PC-3 (cell line): ENCODE data around the gene NRSN2. TPM values are rescaled to one million over a fixed set of nuclear protein-coding genes. Genes with fewer than 3 reads are reported as not detected.
"Not testable (repeated sequence)": the region's sequence is repeated elsewhere in the genome, so short reads cannot be mapped to it uniquely, and the experiment has no call there.

ENCODE experiments used
- ATAC-seq: fragments of 200-7000 bp; cut with Tn5 transposase; 2 replicates; pipeline ENCODE4 v1.9.1; 2020; ENCODE audit warnings: mild to moderate bottlenecking, moderate library complexity
- BruUV-seq: library from RNA; stranded (reverse); fragments of 400-500 nt; replicated peaks from 2 replicates; lab custom pipeline; 2021; lab: Mats Ljungman, UMichigan
- CTCF ChIA-PET: fragments of 300-600 bp; sonication (Branson Sonifier 250); formaldehyde crosslinking; loops from one replicate; lab custom pipeline; 2022; ENCODE audit warnings: antibody characterized with exemption; lab: Charles Lee
- POLR2A ChIA-PET: fragments of 300-600 bp; sonication (Branson Sonifier 250); formaldehyde crosslinking; loops from one replicate; lab custom pipeline; 2022; ENCODE audit warnings: antibody characterized with exemption; ENCODE audit not compliant: unreplicated experiment; lab: Charles Lee
- DNase-seq: peaks from one replicate; pipeline ENCODE4 v3.0.0-alpha.2; 2015
- H2AFZ ChIP-seq: fragments of 300-600 bp; sonication (generic); 2 replicates; pipeline ENCODE4 v1.6.0; 2016; ENCODE audit warnings: antibody characterized with exemption, low read length
- H3F3A ChIP-seq: fragments of 300-600 bp; sonication (generic); one replicate; pipeline ENCODE4 v1.6.0; 2017; ENCODE audit warnings: antibody characterized with exemption, low read length, control low read depth, mild to moderate bottlenecking; ENCODE audit not compliant: unreplicated experiment
- H3K27ac ChIP-seq: fragments of 300-600 bp; sonication (generic); 2 replicates; pipeline ENCODE4 v1.5.1; 2016; ENCODE audit warnings: mild to moderate bottlenecking, low read length
- H3K27me3 ChIP-seq: fragments of 300-600 bp; sonication (generic); 2 replicates; pipeline ENCODE4 v1.6.1; 2016; ENCODE audit warnings: low read length, mixed read lengths
- H3K36me3 ChIP-seq: fragments of 300-600 bp; sonication (generic); 2 replicates; pipeline ENCODE4 v1.6.1; 2016; ENCODE audit warnings: low read depth, mixed run types, low read length, mixed read lengths
- H3K4me1 ChIP-seq: fragments of 300-600 bp; sonication (generic); 2 replicates; pipeline ENCODE4 v1.5.1; 2016; ENCODE audit warnings: low read length; ENCODE audit not compliant: insufficient read depth
- H3K4me2 ChIP-seq: fragments of 300-600 bp; sonication (generic); 2 replicates; pipeline ENCODE4 v1.6.0; 2016; ENCODE audit warnings: low read length
- H3K4me3 ChIP-seq: fragments of 300-600 bp; sonication (generic); 2 replicates; pipeline ENCODE4 v1.5.1; 2016; ENCODE audit warnings: mild to moderate bottlenecking, low read length, mixed read lengths
- H3K79me2 ChIP-seq: fragments of 300-600 bp; sonication (generic); 2 replicates; pipeline ENCODE4 v1.6.1; 2017; ENCODE audit warnings: low read length, mixed read lengths
- H3K9ac ChIP-seq: fragments of 300-600 bp; sonication (generic); 2 replicates; pipeline ENCODE4 v1.6.0; 2016; ENCODE audit warnings: mild to moderate bottlenecking, low read length
- H3K9me2 ChIP-seq: fragments of 300-600 bp; sonication (generic); replicated peaks from 2 replicates; pipeline ENCODE4 v1.6.1; 2016; ENCODE audit warnings: mixed run types, low read length, mixed read lengths
- H3K9me3 ChIP-seq: fragments of 300-600 bp; sonication (generic); 2 replicates; pipeline ENCODE4 v1.6.1; 2016; ENCODE audit warnings: low read length, mixed read lengths
- H4K20me1 ChIP-seq: fragments of 300-600 bp; sonication (generic); 2 replicates; pipeline ENCODE4 v1.6.1; 2016; ENCODE audit warnings: low read length, mixed read lengths
- EZH2 ChIP-seq: fragments of 300-600 bp; sonication (generic); IDR thresholded peaks from one replicate; pipeline ENCODE4 v1.6.1; 2017; ENCODE audit warnings: antibody characterized with exemption, mild to moderate bottlenecking, low read length; ENCODE audit not compliant: unreplicated experiment
- EZH2phosphoT487 ChIP-seq: fragments of 300-600 bp; sonication (generic); IDR thresholded peaks from 2 replicates; pipeline ENCODE4 v1.6.1; 2018; ENCODE audit warnings: mild to moderate bottlenecking, antibody characterized with exemption, low read length, borderline replicate concordance
- intact Hi-C: fragments of 100-400 bp; cut with micrococcal nuclease; formaldehyde crosslinking; loops from 2 replicates; pipeline ENCODE4 v1.9.0; 2023
- total RNA-seq: library from RNA; depleted of rRNA; stranded (reverse); fragments of >200 nt; gene quantifications from 2 replicates; pipeline ENCODE4 v1.2.3, GENCODE V29; 2014
- TF ChIP-seq, protein P1 (sequence below): fragments of 300-600 bp; sonication (generic); conservative IDR thresholded peaks from 2 replicates; pipeline ENCODE4 v1.5.1; 2017; ENCODE audit warnings: antibody characterized with exemption, low read depth, mild to moderate bottlenecking, low read length

Gene NRSN2
- total RNA-seq, 1 experiment from 2014 or later, result 50.7 TPM

DNA sequence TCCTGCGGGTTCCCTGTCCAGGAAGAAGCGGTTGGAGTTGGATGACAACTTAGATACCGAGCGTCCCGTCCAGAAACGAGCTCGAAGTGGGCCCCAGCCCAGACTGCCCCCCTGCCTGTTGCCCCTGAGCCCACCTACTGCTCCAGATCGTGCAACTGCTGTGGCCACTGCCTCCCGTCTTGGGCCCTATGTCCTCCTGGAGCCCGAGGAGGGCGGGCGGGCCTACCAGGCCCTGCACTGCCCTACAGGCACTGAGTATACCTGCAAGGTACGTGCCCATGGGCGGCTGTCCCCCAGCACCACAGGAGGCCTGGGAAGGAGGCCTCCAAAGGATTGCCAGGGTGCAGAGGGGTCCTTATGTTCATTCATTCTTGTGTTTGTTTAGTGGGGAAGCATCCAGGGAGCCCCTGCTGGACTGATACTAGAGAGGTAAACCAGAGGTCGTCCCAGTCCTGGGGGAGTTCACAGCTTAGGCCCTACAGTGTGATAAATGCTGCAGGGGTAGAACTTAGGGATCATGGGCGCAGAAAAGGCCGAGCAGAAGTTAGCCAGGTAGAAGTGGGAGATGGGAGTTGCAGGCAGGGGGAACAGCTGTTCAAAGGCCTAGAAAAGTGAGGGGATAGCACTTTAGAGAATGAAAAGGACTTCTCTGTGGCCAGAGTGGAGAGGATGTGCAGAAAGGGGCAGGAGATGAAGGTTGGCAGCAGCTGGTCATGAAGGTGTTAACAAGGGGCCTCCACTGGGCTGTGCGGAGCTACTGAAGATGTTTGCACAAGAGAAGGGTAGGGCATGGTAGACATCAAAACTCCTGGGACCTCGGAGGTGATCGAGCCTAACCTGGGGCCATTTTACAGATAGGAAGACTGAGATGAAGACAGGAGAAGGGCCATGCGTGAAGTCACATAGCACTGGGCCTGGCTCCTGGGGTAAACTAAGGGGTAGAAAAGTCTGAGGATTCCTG, 41.4 kb downstream of the NRSN2 start:
- Histone ChIP-seq H3K79me2 (peaks cover 48% of the 10 kb centered on the region), H3K4me2 (no peak overlapping the region), H4K20me1 (0 out of 2 replicates have a peak, but pooled peaks cover 8% of the 10 kb centered on the region), H3K36me3 (peaks cover 76% of the 10 kb centered on the region), H3K4me1 (no peaks in the 10 kb centered on the region), H3K9ac (no peak overlapping the region), H3K27ac (no peak overlapping the region), H3K9me2 (no peaks in the 10 kb centered on the region), H3K9me3 (no peaks in the 10 kb centered on the region), H2AFZ (no peak overlapping the region), H3K4me3 (no peak overlapping the region), H3K27me3 (no peaks in the 10 kb centered on the region), H3F3A (no peaks in the 10 kb centered on the region)
- TF ChIP-seq EZH2, result no peak
- DNase-seq, result no peak
- ChIA-PET POLR2A (no interaction called here), CTCF (no interaction called here)
- no TSS peak for BruUV-seq
- no peak for ATAC-seq
- intact Hi-C loops, result no loop called here

DNA sequence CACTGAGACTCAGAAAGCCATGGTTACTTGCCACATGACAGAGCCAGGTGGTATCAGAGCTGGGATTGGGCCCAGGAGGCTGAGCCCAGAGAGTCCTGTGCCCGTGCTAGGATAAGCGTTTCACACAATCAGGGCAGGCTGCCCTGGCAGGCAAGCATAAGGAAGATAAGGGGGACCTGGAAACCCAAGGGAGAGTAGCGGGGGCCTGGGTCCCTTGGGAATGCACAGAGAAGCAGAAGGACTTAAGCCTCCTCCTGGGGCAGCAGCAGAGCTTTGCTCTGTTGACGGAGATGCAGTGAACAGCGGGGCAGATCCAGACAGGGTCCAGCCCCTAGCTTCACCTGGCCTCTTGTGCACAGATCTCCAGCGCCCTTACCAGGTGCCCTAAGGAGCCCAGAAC, 42.3 kb downstream of the NRSN2 start:
- Histone ChIP-seq H3K4me3 (no peak overlapping the region), H3K4me1 (no peaks in the 10 kb centered on the region), H4K20me1 (no peaks in the 10 kb centered on the region), H3K27ac (no peak overlapping the region), H3K36me3 (peaks cover 74% of the 10 kb centered on the region), H3F3A (no peaks in the 10 kb centered on the region), H3K27me3 (no peaks in the 10 kb centered on the region), H3K9ac (no peak overlapping the region), H2AFZ (no peak overlapping the region), H3K9me3 (no peaks in the 10 kb centered on the region), H3K9me2 (no peaks in the 10 kb centered on the region), H3K79me2 (peaks cover 39% of the 10 kb centered on the region), H3K4me2 (no peak overlapping the region)
- intact Hi-C loops, result no loop called here
- no peak for DNase-seq
- POLR2A ChIA-PET, result no interaction called here
- CTCF ChIA-PET, result no interaction called here
- no peak for ATAC-seq
- TF ChIP-seq EZH2phosphoT487 (no peak), EZH2 (no peak)
- TF ChIP-seq, protein P1, sequence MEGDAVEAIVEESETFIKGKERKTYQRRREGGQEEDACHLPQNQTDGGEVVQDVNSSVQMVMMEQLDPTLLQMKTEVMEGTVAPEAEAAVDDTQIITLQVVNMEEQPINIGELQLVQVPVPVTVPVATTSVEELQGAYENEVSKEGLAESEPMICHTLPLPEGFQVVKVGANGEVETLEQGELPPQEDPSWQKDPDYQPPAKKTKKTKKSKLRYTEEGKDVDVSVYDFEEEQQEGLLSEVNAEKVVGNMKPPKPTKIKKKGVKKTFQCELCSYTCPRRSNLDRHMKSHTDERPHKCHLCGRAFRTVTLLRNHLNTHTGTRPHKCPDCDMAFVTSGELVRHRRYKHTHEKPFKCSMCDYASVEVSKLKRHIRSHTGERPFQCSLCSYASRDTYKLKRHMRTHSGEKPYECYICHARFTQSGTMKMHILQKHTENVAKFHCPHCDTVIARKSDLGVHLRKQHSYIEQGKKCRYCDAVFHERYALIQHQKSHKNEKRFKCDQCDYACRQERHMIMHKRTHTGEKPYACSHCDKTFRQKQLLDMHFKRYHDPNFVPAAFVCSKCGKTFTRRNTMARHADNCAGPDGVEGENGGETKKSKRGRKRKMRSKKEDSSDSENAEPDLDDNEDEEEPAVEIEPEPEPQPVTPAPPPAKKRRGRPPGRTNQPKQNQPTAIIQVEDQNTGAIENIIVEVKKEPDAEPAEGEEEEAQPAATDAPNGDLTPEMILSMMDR, result no peak
- no TSS peak for BruUV-seq

DNA sequence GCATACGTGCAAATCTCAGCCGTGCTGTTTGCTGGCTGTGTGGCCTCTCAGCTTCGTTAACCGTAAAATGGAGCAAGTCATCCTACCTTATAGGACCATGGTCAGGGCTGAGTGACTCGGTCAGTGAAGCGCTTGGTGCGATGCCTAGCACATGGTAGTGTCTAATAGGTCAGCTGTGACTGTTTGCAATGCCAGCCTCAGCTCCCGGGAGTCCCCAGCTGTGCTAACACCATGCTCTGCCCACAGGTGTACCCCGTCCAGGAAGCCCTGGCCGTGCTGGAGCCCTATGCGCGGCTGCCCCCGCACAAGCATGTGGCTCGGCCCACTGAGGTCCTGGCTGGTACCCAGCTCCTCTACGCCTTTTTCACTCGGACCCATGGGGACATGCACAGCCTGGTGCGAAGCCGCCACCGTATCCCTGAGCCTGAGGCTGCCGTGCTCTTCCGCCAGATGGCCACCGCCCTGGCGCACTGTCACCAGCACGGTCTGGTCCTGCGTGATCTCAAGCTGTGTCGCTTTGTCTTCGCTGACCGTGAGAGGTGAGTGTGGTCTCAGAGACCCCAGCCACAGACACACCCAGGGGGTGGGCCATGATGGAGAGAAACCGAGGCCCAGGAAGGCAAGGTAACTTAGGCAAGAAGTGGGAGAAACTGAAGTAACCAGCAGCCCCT, 44.3 kb downstream of the NRSN2 start:
- no peak overlapping the region for H3K4me3 ChIP-seq
- intact Hi-C loops, result no loop called here
- POLR2A ChIA-PET, result interaction anchor here (0.6 to 0.7 kb wide), 3 partner anchors 9 to 71 kb away, joined by 3 to 4 read pairs (median 3); no protein-coding TSS in a partner anchor
- peaks cover 86% of the 10 kb centered on the region for H3K36me3 ChIP-seq
- TF ChIP-seq, protein P1, result no peak
- no peak for TF ChIP-seq EZH2phosphoT487
- no peak for TF ChIP-seq EZH2
- CTCF ChIA-PET, result no interaction called here
- DNase-seq (no peak), ATAC-seq (no peak)
- H4K20me1 ChIP-seq, result no peaks in the 10 kb centered on the region
- H3K4me2 ChIP-seq, result no peak overlapping the region
- H3K9me2 ChIP-seq, result no peaks in the 10 kb centered on the region
- no peaks in the 10 kb centered on the region for H3F3A ChIP-seq
- H3K27me3 ChIP-seq, result no peaks in the 10 kb centered on the region
- no peak overlapping the region for H3K9ac ChIP-seq
- no peak overlapping the region for H3K27ac ChIP-seq
- H3K79me2 ChIP-seq, result peaks cover 20% of the 10 kb centered on the region
- no peak overlapping the region for H2AFZ ChIP-seq
- H3K9me3 ChIP-seq, result no peaks in the 10 kb centered on the region
- no peaks in the 10 kb centered on the region for H3K4me1 ChIP-seq
- BruUV-seq, result no TSS peak

DNA sequence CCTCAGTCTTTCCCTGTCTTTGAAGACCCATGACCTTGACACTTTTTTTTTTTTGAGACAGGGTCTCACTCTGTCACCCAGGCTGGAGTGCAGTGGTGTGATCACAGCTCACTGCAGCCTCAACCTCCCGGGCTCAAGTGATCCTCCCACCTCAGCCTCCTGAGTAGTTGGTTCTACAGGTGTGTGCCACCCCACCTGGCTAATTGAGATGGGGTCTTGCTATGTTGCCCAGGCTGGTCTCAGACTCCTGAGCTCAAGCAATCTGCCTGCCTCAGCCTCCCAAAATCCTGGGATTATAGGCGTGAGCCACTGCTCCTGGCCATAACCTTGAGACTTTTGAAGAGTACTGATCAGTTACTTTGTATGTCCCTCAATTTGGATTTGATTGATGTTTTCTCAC, 46.4 kb downstream of the NRSN2 start:
- H3F3A ChIP-seq, DNase-seq, H3K79me2 ChIP-seq, H3K27me3 ChIP-seq, CTCF ChIA-PET, H4K20me1 ChIP-seq, intact Hi-C loops, H3K4me1 ChIP-seq, H3K9me3 ChIP-seq, ATAC-seq, H3K4me2 ChIP-seq, H3K4me3 ChIP-seq, BruUV-seq, H3K9me2 ChIP-seq, H3K9ac ChIP-seq, H3K27ac ChIP-seq, H2AFZ ChIP-seq: not testable (repeated sequence)
- POLR2A ChIA-PET, result interaction anchor here (0.6 kb wide), 1 partner anchor 889 kb away, joined by 3 read pairs; no protein-coding TSS in a partner anchor
- H3K36me3 ChIP-seq, result peaks cover 87% of the 10 kb centered on the region
